ENCODE data around the gene DHX40.

The DHX40 gene

DNA sequence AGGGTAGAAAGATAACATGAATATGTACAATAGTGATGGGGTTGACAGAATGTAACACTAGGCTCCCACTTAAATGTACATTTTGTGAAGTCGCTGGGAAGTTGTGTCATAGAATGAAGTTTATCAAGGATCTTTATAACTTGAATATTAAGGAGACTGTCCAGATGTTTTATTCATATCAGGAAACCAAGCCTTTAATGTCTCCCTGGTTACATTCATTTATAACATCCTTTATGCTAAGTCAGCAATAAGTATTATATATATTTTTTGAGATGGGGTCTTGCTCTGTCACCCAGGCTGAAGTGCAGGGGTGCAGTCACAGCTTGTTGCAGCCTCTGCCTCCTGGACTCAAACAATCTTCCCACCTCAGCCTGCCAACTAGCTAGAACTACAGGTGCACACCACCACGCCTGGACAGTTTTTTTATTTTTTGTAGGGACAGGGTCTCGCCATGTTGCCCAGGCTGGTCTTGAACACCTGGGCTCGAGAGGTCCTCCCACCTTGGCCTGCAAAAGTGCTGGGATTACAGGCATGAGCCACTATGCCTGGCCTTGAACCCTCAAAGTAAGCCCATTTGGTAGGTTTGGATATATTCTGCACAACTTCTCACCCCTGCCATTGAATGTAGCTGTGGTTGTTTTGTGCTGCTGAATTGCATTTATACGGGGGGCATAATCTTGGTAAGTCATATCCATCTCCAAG lies 68.4 kb downstream of the DHX40 start:
- no peak for DNase-seq

DNA sequence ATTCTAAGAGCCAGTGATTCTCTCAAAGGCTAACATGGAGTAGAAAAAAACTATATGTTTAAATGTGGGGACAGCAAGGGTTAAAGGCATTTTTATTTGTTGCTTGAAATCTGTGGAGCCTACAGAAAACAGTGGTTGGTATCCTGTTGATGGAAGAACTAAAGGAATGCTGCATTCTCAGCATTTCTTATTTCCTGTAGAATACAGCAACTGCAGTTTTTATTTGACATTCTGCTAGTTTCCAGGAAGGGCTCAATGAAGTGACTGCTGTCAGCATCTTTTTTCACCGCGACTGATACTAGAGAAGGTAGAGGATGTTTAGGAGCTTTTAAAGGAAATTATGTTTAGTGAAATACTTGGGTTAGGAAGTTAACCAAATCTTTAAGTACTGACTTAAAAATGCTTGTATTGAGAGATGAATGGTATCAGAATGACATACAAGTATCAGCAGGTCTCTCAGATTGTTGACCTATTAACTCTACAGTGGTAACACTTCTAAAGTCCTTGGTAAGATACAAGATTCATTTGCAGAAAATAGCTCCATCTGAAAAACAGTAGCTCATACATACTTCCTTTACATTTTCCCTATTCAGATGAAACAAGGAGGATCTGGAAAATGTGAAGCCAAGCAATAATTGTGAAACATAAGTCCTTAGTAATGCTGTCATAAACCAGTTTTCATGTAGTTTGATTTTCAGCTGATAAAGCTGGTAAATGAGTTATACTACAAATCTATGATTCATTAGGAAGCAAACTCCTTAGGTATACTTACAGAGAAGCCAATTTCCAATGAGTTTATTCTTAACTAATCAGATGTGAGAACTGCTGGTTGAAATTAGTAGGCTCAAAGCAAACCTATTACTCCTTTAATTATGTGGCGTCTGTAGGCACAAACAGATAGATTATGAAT lies 69.5 kb downstream of the DHX40 start:
- DNase-seq, result peak; percentile 16

- DNase-seq, result no peak
Observed at GRCh38 chr17:59637611-59638310, 72.4 kb downstream of the DHX40 start.

DNA sequence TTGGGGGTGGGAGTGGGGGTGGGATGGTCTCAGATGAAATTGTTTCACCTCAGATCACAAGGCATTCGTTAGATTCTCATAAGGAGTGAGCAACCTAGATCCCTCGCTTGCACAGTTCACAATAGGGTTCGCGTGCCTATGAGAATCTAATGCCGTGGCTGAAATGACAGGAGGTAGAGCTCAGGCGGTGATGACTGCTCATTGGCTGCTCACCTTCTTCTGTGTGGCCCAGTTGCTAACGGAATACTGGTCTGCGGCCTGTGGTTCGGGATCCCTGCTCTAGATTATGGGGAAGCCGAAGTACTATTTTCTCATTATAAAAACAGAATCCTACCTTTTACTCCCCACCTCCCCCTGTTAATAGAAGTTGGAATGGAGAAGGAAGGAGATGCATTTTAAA lies 73.1 kb downstream of the DHX40 start:
- DNase-seq, result no peak

DNA sequence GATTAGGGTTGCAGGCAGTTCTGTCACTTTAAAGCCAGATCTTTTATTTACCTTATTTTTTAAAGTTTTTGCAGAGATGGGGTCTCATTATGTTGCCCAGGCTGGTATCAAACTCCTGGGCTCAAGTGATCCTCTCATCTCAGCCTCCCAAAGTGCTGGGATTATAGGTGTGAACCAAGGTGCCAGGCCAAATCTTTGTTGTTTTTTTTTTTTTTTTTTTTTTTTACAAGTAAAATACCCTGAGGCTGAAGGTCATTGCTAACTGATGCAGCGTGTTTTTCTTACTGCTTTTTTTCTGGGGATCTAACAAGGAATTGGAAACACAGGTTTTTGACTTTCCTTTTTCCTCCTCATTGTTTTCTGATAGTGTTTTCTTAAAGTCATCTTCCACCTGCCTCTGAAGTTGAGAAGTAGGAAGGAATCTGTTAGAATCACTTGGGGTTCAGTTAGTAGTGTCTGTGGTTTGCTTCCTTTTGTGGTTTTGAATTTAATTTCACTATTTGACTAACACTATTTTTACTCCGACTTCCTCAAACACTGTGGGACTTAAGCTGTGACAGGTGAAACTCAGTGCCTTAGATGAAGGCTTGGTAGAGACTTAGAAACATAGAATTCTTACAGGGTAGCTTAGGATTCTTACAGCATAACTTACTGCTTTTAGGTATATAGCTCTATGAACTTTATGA lies 76.5 kb downstream of the DHX40 start:
- peak; percentile 39 for DNase-seq

DNA sequence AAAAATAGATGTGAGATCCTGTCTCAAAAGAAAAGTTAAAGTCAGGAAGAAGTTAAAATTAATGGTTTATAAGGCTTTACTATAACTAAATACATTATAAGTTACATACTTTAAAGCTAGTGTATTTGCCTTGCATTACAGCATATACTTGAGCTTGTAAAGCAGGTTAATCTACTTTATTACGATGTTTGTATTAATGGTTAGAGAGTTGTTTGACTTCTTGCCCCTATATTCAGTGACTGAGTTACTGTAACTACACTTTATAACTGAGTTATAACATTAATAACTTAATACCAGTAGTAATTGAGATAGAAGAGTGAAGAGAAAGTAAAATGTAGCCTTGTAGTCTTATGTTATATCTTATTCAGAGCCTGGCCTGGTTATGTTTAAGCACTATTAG lies 77.2 kb downstream of the DHX40 start:
- no peak for DNase-seq

DNA sequence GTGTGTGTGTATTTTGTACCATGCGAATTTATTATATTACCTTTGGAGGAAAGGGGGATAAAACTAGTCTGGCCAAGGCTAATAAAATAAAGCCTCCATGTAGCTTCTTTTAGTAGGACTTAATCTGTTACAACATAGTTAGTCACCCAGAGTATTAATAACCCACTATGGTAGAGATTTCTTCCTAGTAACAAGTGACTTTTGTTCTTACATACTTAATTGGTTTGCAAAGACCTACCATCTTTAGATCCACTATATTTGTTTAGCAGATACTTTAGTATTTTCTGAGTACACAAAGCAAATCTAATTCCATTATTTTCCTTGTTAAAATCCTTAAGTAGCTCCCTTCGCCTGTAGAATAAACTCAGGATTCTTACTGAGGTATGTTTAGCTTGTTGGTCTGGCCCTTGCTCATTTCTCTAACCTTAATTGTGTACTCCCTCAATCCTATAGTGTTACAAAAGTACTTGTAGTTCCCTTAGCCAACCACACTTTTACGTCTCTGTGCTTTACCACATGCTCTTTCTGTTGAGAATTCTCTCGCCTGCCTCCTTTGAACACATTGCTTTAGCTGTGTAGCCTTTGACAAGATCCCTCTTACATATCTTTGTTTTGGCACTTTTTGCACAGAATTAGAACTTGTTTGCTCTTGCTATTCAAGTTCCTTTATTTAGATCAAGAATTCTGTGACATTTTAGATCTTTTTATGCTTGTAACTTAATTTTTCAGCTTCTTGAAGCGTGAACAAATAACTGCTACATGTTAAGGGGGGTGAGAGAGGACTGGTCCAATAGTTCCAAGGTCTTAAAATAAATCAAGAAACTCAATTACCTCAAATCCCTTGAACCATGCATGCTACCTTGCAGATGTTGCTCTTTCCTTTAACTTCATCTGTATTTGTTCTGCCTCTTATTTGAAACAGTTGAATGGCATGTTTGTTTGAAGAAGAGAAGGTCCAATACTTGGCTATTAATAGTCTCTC lies 78.0 kb downstream of the DHX40 start:
- DNase-seq, result peak; percentile 70

DNA sequence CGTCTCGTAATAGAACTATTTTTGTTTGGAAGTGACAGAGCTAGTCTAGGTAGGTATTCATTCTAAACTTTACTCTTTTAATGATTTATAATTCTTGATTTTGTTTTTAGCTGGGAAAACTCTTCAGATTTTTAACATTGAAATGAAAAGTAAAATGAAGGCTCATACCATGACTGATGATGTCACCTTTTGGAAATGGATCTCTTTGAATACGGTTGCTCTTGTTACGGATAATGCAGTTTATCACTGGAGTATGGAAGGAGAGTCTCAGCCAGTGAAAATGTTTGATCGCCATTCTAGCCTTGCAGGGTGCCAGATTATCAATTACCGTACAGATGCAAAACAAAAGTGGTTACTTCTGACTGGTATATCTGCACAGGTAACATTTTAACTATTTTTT lies 81.9 kb downstream of the DHX40 start:
- DNase-seq, result no peak

DNA sequence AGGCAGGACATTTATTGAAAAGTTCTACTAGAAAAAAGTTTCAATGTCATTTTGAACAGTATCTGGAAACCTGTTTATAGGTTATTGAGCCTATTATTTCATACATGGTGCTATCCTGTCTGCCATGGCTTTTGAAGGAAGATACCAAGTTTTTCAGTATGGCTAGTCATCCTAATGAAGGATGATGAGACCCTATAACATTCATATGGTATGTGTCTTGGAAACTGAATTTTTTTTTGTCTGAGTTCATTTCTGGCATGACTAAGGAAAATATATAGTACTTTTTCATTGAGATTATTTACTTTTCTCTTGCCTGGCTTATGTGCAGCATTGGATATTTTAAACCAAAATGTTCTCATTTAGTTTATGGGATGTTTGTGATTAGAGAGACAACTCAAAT lies 84.5 kb downstream of the DHX40 start:
- DNase-seq, result no peak

DNA sequence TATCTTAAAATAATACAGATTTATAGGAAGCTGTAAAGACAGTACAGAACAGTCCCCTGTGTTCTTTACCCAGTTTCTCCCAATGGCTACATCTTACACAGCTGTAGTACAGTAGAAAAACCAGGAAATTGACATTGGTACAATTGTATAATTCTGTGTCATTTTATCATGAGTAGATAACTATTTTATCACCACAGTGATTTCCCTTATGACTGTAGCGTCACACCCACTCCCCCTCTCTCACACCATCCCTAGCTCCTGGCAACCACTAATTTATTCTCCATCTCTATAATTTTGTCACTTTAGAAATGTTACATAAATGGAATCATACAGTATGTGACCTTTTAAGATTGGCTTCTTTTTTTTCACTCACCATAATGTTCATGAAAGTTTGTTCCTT lies 85.2 kb downstream of the DHX40 start:
- DNase-seq, result no peak

- DNase-seq, result no peak
Observed at GRCh38 chr17:59651346-59651745, 85.9 kb downstream of the DHX40 start.

- no peak for DNase-seq
Observed at GRCh38 chr17:59652119-59652518, 86.7 kb downstream of the DHX40 start.

DNA sequence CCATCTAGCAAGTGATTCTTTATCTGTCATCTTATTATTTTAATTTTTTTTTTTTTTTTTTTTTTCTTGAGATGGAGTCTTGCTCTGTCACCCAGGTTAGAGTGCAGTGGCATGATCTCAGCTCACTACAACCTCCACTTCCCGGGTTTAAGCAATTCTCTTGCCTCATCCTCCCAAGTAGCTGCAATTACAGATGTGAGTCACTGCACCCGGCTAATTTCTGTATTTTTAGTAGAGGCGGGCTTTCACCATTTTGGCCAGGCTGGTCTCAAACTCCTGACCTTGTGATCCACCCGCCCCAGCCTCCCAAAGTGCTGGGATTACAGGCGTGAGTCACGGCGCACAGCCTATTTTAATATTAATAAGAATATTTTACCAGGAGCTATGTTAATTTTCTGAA lies 91.2 kb downstream of the DHX40 start:
- DNase-seq, result peak; percentile 91
